Astrocyte of the cerebellum (primary cell): ENCODE results near the gene CACNG6.

Experiments used
- DNase-seq: peaks from one replicate; pipeline ENCODE4 v3.0.0-alpha.2; 2011; ENCODE audit warnings: low read depth
- H3K4me3 ChIP-seq: 2 replicates; pipeline ENCODE4 v1.5.1; 2011; ENCODE audit warnings: mild to moderate bottlenecking, low read depth, low read length, moderate library complexity
- CTCF ChIP-seq: IDR thresholded peaks from 2 replicates; pipeline ENCODE4 v1.5.1; 2012; ENCODE audit warnings: low read length, low read depth, moderate library complexity, mild to moderate bottlenecking; ENCODE audit errors: missing control alignments
- in situ Hi-C: cut with HindIII; loops from 2 replicates; pipeline ENCODE4 v1.10.0; 2017; ENCODE audit warnings: low sequenced_read_pairs

CACNG6 gene

GRCh38 chr19:53980539-53981375 is 10.7 kb upstream of the CACNG6 start:
- no peak for DNase-seq
- no peak for TF ChIP-seq CTCF
- in situ Hi-C loops, result no loop called here
- peak overlapping the region; percentile 44 for H3K4me3 ChIP-seq

GRCh38 chr19:53981376-53981951 is 10.0 kb upstream of the CACNG6 start:
- no peak overlapping the region for H3K4me3 ChIP-seq
- in situ Hi-C loops, result no loop called here
- DNase-seq, result no peak
- no peak for TF ChIP-seq CTCF

GRCh38 chr19:53982001-53982451 is 9.4 kb upstream of the CACNG6 start:
- peak overlapping the region; percentile 25 for H3K4me3 ChIP-seq

GRCh38 chr19:53982611-53983010 is 8.8 kb upstream of the CACNG6 start:
- in situ Hi-C loops, result no loop called here
- TF ChIP-seq CTCF, result no peak
- DNase-seq, result no peak

More at GRCh38 chr19:53982001-53982451, 9.4 kb upstream of the CACNG6 start:
- no peak for TF ChIP-seq CTCF
- in situ Hi-C loops, result no loop called here
- no peak for DNase-seq

GRCh38 chr19:53983457-53984289 is 7.8 kb upstream of the CACNG6 start:
- in situ Hi-C loops, result no loop called here
- no peak overlapping the region for H3K4me3 ChIP-seq
- no peak for TF ChIP-seq CTCF
- no peak for DNase-seq

More at GRCh38 chr19:53982611-53983010, 8.8 kb upstream of the CACNG6 start:
- no peak overlapping the region for H3K4me3 ChIP-seq

- in situ Hi-C loops, result no loop called here
- no peak for TF ChIP-seq CTCF
- H3K4me3 ChIP-seq, result no peak overlapping the region
- DNase-seq, result no peak
Observed at GRCh38 chr19:53985863-53986262, 5.6 kb upstream of the CACNG6 start.
